GM19395 (cell line): ENCODE data around the gene DAND5.

Experiments used
- ATAC-seq: cut with Tn5 transposase; IDR thresholded peaks from one replicate; pipeline ENCODE4 v1.9.1; 2021; ENCODE audit warnings: mild to moderate bottlenecking, moderate library complexity; ENCODE audit not compliant: unreplicated experiment

Gene DAND5

DNA sequence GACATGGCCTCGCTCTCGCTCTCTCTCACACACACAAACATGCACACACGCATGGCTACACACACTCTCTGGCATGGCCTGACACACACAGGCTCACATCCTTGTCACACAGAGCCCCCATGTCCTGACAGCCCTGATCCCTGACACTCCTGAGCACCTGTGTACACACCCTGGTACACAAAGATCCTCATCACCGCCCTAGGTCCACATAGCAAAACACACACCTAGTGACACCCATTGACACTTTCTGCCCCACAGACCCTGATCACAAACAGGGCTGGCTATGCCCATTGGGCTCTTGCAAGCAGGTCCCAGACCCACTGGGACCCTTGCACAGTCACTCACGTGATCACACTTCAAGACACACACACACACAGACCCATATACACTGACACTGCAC, 21.9 kb downstream of the DAND5 start:
- no peak for ATAC-seq

DNA sequence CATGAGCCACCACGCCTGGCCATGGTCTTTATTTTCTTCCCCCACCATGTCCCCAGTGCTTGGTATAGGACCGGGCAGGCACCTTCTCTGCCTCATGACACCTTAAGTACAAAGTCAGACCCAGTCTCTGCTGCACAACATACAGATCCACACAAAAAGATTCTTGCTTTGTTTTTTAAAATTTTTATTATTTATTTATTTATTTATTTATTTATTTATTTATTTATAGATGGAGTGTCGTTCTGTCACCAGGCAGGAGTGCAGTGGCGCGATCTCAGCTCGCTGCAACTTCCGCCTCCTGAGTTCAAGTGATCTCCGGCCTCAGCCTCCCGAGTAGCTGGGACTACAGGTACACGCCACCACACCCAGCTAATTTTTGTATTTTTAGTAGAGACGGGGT, 23.4 kb downstream of the DAND5 start:
- ATAC-seq = no peak

DNA sequence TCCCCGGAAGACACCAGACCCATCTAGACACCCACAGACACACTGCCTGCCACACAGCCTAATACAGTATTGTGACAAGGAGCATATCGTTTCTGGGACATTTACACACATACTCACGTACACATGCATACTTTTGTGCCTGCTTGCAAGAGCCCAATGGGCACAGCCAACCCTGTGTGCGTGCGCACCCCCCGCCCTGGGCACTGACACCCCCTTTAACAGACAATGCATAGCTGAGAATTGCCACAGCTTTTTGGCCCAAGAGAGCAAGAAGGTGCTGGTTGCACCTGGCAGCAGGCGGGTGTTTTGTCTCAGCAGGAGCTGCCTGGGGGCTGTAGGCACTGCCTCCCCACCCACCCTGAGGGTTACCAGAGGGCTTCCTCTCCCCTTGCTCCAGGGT, 24.2 kb downstream of the DAND5 start:
- no peak for ATAC-seq

DNA sequence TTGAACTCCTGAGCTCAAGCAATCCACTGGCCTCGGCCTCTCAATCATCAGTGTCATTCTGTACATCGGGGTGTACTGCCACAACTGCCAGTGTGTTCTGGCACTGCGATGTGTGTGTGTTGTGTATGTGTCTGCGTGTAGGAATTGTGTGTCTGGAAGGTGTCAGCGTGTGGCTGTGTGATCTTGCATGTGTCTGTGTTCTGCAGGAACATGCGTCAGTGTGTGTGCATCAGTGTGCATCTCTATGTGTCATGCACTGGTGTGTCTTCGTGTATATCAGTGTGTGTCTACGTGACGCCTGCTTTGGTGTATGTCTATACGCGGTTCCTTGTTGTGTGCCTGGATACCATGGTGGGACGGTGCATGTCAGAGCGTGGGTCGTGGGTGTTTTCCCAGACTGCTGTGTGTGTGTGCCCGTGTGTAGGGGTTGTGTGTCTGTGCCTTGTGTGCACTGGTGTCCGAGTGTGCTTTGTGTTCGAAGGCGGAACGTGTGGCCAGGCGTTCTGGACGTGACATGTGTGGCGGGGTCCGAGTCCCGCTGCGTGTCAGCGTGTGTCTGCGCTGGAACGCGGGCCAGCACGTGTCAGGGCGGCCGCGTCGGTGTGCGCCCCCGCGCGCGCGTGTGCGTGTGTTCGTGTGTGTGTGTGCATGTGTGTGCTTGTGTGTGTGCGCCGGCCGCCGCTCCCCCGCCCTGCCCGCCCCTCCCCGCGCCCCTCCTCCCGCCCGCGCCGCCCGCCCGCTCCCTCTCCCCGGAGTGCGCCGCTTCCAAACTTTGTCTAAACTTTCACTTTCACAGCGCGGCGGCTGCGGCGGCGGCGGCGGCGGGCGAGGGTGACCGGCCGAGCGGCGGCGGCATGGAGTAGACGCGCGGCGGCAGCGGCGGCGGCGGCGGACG, 25.6 kb downstream of the DAND5 start, which contains the start of gene NFIX:
TSS of gene NFIX (plus strand) at position 775 of the 895 bp plus-strand sequence. CDS start 363 bp downstream, outside the sequence.
- ATAC-seq = no peak

DNA sequence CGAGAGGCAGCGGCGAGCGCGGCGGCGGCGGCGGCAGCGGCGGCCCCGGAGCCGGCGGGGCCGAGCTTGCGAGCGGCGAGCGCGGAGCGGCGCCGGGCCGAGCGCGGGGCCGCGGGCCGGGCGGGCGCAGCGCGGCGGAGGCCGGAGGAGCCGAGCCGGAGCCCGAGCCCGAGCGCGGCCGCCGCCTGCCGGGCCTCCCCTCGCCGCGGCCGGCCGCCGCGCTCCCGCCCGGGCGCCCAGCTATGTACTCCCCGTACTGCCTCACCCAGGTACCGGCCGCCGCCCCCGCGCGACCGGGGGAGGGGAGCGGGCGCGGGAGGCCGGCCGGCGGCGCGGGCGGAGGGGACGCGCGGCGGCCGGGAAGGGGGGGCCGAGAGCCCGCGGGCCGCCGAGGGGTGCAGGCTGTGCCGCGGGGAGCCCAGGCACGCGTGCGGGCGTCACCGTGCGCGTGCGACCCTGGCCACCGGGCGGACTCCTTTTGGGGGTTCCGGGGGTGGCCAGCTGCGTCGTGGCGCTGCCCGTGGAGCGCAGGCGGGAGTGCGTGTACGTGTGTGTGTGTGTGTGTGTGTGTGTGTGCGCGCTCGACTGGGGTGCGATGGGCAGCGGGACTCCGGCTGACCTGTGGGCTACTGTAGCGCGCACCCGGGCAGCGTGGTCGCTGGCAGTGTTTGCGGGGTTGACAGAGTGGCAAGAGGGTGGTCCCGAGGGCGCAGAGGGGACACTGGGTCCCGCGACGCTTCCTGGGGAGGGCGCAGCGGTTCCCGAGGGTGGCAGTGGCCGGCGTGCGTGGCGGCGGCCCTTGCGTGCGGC, 26.4 kb downstream of the DAND5 start:
- no peak for ATAC-seq

DNA sequence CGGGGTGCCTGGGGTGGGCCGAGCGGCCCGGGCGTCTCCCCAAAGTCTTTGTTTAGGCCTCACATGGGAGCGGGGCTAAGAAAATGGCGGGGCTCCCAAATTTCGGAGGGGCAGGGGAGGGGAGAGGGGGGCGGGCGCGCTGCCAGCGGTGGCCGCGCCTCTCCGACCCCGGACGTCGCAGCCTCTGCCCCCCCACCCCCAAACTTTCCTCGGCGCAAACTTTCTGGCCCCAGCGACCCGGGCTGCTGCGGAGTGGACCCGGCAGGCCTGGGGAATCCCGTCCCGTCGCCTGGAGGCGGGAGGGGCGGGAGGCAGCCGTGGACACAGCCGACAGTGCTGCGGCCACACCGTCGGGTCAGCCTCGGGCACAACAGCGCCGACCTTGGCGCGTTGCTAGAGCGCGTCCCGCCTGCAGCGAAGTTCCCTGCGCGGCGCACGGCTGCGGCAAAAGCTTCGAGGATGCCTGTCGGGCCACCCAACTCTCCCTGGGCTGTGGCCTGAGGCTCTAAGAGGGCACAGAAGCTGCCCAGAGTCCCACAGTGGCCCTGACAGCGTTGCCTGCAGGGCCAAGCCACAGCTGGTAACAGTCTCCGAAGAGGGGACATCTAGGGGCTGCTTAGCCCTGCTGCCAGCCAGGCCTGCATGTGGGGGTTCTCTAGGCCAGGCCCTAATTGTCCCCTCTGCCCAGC, 27.2 kb downstream of the DAND5 start:
- ATAC-seq = no peak

DNA sequence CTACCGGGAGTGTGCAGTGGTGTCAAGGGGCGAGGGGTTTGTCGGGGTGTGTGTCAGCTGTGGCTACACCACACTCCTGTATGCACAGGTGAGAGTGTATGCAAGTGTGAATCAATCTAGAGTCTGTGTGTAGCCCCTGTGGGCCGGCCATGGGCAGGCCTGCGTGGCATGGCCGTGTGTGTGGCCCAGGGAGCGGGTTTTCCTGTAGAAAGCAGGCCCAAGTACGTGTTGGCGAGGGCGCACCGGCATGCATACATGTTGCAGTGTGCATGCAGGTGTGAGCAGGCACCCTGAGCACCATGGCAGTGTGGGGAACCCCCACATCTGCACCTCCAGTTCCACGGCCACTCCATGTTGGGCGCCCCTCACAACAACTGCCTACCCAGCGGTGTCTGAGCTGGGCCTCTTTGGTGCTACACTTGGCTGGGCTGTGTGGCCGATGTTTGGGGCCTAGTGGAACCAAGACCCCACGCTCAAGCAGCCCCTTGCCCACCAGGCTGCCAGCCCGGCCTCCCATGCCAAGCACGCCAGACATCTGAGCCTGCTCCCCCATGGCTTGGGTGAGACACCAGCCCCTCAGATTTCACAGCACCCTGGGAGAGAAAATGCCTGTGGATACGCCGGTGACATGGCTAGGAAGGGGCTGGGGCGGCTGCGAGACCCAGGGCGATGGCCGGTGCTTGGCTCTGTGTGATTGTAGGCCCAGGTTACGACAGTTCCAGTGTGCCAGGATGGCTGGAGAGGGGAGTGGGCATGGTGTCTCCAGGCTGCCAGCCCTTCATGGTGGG, 28.0 kb downstream of the DAND5 start:
- ATAC-seq = no peak

DNA sequence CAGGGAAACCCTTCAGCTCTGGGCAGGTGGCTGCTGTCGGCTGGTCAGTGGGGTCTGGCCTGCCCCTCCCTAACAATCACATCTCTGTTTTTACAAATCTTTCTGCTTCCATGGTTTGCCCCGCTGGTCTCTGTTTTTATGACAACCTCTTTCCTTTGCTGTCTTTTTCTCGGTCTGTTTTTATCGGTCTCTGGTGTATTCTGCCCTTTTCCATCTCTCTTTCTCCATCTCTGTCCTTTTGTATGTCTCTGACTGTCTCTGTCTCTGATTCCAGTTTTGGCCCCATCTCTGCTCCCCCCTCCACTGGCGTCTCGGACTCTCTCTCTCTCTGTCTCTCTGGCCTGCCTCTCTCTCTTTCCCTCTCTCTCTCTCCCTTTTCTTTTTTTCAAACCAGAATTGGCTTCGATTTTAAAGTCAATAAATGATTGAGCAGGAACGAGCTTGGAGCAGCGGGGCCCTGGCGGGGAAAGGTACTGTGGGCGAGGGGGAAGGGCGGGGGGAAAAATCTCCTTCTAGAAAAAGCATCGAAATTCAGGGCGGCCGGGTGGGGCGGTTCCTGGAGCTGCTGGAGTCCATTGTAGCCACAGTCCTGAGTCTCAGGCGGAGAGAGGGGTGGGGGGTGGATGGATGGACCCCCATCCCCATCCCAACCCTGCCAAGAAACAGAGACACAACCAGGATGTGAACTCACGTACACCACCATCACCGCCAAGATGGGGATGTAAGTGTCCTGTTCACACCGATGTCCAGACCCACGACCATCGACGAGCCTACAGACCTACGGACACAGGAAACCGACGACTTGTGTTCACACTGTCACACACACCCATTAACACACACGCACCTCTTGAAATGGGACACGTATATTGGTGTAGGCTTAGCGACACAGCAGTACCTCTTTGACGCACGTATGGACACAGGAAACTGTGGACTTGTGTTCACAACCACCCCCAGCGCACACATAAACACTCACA, 28.9 kb downstream of the DAND5 start:
- ATAC-seq = no peak

DNA sequence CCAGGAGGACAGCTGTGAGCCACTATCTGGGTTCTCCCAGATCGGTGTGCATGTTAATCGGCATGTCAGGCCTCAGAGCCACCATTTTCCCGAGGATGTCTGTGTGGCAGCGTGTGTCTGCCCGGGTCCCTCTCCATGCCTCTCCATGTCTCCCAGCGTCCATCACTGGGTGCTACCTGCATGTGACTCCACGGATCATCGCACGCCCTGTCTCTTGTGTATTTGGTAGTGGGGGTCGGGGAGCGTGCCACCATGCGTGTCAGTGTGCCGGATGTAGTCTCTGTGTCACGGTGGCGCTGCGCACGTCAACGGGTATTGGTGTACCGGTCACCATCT, 31.8 kb downstream of the DAND5 start:
- no peak for ATAC-seq

DNA sequence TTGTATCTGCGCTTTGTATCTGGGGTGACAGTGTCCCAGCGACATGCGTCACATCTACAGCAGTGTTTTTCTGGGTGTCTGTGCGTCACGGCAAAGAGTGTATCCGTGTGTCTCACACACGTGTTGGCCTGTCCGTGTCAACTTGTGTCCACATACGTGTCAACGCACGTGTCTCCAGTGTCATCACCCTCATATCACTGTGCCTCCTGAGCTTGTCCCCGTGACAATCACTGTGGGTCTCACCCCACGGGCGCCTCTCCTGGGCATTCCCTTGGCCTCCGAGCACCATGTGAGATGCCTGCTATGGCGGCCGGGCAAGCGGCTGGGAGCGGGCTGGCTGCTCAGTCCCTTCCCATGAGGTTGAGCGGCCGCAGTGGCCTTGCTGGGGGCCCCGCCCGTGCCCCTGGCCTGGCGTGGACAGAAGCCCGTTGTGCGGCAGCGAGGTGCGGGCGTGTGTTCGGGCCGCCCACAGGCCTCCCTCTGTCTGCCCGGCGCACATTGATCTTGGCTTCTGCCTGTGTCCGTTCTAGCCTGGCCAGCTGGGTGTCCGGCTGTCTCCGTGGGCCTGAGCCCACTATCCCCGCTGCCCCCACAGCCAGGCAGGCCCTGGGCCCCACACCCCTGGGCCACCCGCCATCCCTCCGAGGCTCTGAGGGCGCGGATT, 32.3 kb downstream of the DAND5 start:
- no peak for ATAC-seq

DNA sequence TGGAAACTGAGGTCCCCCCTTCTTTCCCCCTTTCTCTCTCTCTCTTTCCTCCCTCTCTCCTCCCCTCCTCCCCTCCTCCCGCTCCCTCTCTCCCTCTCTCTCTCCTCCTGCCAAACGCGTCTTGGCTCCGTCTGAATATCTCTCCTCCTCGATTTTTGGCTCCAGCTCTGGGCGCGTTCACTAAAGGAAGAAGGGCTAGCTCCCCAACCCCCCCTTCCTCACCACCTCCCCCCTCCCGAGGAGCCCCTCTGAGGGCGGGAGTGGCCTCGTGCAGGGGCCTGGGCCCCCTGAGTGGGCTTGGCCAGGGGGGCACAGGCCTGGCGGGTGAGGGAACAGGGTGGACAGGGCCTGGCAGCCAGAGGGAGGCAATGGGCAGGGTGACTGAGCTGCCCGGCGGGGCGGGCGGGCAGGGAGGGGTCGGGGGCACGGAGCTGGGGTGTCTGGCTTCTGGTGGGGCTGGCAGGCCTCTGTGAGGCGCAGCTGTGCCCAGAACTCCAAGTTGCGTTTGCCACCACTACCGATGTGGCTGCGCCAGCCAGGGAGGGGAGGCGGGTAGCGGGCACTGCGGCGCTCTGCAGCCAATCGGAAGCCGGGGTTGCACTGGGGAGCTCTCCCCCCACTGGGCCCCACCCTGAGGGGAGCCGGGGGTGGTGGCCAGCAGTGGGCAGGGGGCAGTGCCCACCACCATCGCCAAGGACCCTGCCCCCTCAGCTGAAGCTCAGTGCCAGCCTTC, 33.0 kb downstream of the DAND5 start:
- no peak for ATAC-seq

DNA sequence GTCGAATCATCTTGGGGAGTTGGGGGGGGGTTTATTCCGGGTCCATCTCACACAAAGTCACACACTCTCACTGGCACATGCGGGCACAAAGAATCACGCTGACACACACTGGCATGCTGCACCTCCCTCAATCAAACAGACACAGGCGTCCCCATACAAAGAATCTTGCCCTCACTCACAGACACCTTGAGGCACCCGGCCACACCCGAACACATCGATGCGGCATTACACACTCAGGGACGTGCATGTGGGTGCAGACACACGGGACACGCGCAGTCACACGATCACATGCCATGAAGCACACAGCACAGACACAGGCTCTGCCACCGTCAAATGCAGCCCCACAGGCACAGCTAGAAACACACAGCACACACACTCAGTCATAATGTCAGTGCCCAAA, 33.7 kb downstream of the DAND5 start:
- ATAC-seq = no peak

DNA sequence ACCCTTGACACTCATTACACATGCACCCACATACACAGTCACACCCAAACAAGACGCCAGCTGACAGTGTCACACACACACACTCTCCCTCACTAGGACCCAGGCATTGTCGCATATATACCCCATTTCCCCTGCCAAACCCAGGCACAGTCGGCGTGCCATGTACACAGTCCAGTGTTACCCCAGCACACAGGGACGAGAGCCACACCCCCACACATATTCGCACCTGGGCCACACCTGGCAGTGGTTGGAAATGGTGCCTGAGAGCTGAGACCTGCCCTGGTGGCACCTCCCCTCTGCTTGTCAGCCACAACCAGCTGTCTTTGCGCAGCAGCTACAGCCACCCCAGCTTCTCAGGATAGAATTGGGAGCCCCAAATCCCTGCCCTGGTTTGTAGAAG, 34.9 kb downstream of the DAND5 start:
- ATAC-seq = no peak

DNA sequence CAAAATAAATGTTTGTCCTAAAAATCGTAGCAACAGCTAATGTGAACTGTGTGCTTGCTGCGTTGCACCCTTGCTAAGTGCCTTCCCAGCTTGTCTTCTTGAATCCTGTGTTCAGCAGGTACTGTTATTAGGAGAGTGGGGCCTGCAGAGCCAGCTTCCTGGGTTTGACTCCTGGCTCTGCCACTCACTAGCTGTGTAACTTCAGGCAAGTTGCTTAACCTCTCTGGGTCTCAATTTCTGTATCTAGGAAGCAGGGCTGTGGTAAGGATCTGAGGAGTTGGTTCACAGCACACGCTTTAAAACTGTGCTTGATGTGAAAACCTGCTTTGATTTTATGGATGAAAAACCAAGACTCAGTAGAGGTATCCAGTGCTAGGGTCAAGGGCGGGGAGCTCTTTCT, 35.9 kb downstream of the DAND5 start:
- no peak for ATAC-seq

DNA sequence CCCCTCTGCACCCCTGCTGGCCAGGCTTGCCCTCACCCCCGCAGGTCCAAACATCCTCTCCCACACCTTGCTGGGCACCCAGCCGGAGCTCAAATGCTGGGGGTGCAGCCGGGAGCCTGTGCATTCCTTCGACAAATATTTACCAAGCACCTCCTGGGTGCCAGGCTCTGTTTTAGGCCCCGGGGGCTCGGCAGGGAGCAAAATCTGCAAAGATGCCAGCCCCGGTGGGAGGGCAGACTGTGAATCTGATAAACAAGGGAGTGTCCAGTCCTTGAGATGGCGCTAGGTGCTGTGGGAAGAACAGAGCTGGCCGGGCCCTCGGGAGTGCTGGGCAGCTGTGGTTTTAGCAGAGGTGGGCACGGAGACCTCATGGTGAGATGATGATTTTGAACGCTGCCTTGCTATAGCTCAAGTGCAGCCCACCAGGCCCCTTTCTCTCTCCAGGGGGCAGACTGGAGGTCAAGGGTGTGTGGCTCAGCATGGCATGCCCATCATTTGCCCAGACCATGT, 36.5 kb downstream of the DAND5 start:
- no peak for ATAC-seq

DNA sequence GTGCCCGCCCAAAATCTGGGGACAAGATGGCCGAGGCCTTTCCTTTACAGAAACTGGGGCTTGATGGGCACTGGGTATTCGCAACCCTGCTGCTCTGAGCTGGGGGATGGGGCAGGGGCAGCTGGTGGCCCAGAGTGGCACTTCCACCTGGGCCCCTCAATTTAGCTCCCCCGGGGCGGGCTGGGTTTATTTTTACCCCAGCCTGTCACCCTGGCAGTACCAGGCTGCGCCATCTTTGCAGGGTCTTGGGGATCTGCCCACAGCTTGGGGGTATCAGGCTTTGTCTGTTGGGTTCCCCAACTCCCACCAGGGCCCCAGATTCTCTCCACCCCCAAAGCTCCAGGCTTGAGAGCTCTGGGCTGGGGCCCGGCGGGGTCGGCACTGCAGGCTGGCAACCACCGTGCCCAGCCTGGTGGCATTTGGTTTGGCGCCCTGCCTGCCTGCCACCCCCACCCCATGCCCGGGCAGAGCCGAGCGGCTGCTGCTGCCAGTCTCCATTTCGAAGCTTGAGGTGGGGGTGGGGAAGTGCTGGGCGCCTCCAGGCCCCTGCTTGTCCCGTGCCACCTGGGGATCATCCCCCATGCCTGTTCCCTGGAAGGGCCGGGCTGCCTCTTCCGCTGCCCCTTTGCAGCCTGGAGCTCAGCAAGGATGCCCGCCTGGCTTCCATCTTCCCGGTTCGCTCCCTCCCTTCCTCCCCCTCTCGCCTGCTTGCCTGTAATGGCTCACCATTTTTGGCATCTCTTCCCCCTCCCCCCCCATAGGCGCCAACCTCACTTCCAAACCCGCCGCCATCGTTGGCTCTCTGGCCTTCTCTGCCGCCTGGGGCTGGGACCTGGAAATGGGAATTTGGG, 37.3 kb downstream of the DAND5 start:
- ATAC-seq = no peak
